ENCODE results near the gene MICAL1. TPM values are rescaled to one million over a fixed set of nuclear protein-coding genes. Genes with fewer than 3 reads are reported as not detected.

Gene MICAL1
- total RNA-seq, 1 experiment from 2014 or later = 11.7 TPM

GRCh38 chr6:109434456-109434855 is 21.1 kb downstream of the MICAL1 start:
- intact Hi-C loops (cut with micrococcal nuclease; ENCODE audit: unreplicated experiment) = no loop called here
- CTCF ChIA-PET = no interaction called here
- no TSS peak for BruUV-seq (replicated peaks)

GRCh38 chr6:109429496-109429895 is 26.1 kb downstream of the MICAL1 start:
- no peak overlapping the region for H3K4me3 ChIP-seq (ENCODE audit: low read depth, low read length)
- H3K4me1 ChIP-seq = peaks cover under 1% of the 10 kb centered on the region; the same call in 1 of the 2 replicates
- peaks cover 5% of the 10 kb centered on the region for H3K36me3 Mint-ChIP-seq (ENCODE audit: insufficient read depth, unreplicated experiment)
- no peaks in the 10 kb centered on the region for H3K27me3 Mint-ChIP-seq (ENCODE audit: insufficient read depth, unreplicated experiment)
- no peak for DNase-seq
- H3K27me3 ChIP-seq (replicated peaks; ENCODE audit: control insufficient read depth, insufficient read depth, low read length) = no peaks in the 10 kb centered on the region
- ChIA-PET CTCF (no interaction called here), POLR2A (no interaction called here)
- TF ChIP-seq CTCF (IDR thresholded peaks at IDR 0.05; ENCODE audit: insufficient read depth in 1 of 2, low read depth in 1 of 2, low read length in 1 of 2, severe bottlenecking in 1 of 2, unreplicated experiment in 1 of 2) = no peak
- peaks cover 5% of the 10 kb centered on the region for H3K4me1 Mint-ChIP-seq (ENCODE audit: low read depth, unreplicated experiment)
- no TSS peak for BruUV-seq (replicated peaks)
- no peak overlapping the region for H3K4me3 Mint-ChIP-seq (ENCODE audit: unreplicated experiment)
- no peaks in the 10 kb centered on the region for H3K9me3 Mint-ChIP-seq (ENCODE audit: unreplicated experiment)
- no peak overlapping the region for H3K27ac Mint-ChIP-seq (ENCODE audit: unreplicated experiment)
- no peaks in the 10 kb centered on the region for H3K9me3 ChIP-seq
- no peaks in the 10 kb centered on the region for H3K36me3 ChIP-seq (ENCODE audit: control insufficient read depth, insufficient read depth, low read length)
- intact Hi-C loops (cut with micrococcal nuclease; ENCODE audit: unreplicated experiment) = no loop called here

More at GRCh38 chr6:109434456-109434855, 21.1 kb downstream of the MICAL1 start:
- H3K9me3 ChIP-seq = no peaks in the 10 kb centered on the region
- no peaks in the 10 kb centered on the region for H3K4me1 ChIP-seq
- H3K27ac Mint-ChIP-seq (ENCODE audit: unreplicated experiment) = no peak overlapping the region
- POLR2A ChIA-PET = no interaction called here
- H3K4me3 ChIP-seq (ENCODE audit: low read depth, low read length) = no peak overlapping the region
- DNase-seq = no peak
- no peaks in the 10 kb centered on the region for H3K4me1 Mint-ChIP-seq (ENCODE audit: low read depth, unreplicated experiment)
- no peaks in the 10 kb centered on the region for H3K27me3 Mint-ChIP-seq (ENCODE audit: insufficient read depth, unreplicated experiment)
- H3K4me3 Mint-ChIP-seq (ENCODE audit: unreplicated experiment) = no peak overlapping the region
- no peak for TF ChIP-seq CTCF (IDR thresholded peaks at IDR 0.05; ENCODE audit: insufficient read depth in 1 of 2, low read depth in 1 of 2, low read length in 1 of 2, severe bottlenecking in 1 of 2, unreplicated experiment in 1 of 2)
- no peaks in the 10 kb centered on the region for H3K9me3 Mint-ChIP-seq (ENCODE audit: unreplicated experiment)
- H3K36me3 Mint-ChIP-seq (ENCODE audit: insufficient read depth, unreplicated experiment) = peaks cover 5% of the 10 kb centered on the region
- H3K36me3 ChIP-seq (ENCODE audit: control insufficient read depth, insufficient read depth, low read length) = no peaks in the 10 kb centered on the region
- no peaks in the 10 kb centered on the region for H3K27me3 ChIP-seq (replicated peaks; ENCODE audit: control insufficient read depth, insufficient read depth, low read length)

- no peaks in the 10 kb centered on the region for H3K27me3 Mint-ChIP-seq (ENCODE audit: insufficient read depth, unreplicated experiment)
- Histone ChIP-seq H3K27me3 (replicated peaks; ENCODE audit: control insufficient read depth, insufficient read depth, low read length) (no peaks in the 10 kb centered on the region), H3K36me3 (ENCODE audit: control insufficient read depth, insufficient read depth, low read length) (no peaks in the 10 kb centered on the region), H3K4me1 (peaks cover 5% of the 10 kb centered on the region; the same call in 1 of the 2 replicates), H3K4me3 (ENCODE audit: low read depth, low read length) (no peak overlapping the region), H3K9me3 (no peaks in the 10 kb centered on the region)
- CTCF ChIA-PET = no interaction called here
- peaks cover 10% of the 10 kb centered on the region for H3K4me1 Mint-ChIP-seq (ENCODE audit: low read depth, unreplicated experiment)
- no TSS peak for BruUV-seq (replicated peaks)
- H3K9me3 Mint-ChIP-seq (ENCODE audit: unreplicated experiment) = no peaks in the 10 kb centered on the region
- TF ChIP-seq CTCF (IDR thresholded peaks at IDR 0.05; ENCODE audit: insufficient read depth in 1 of 2, low read depth in 1 of 2, low read length in 1 of 2, severe bottlenecking in 1 of 2, unreplicated experiment in 1 of 2) = no peak
- no peak overlapping the region for H3K4me3 Mint-ChIP-seq (ENCODE audit: unreplicated experiment)
- H3K27ac Mint-ChIP-seq (ENCODE audit: unreplicated experiment) = no peak overlapping the region
- POLR2A ChIA-PET = no interaction called here
- DNase-seq = no peak
- intact Hi-C loops (cut with micrococcal nuclease; ENCODE audit: unreplicated experiment) = no loop called here
- peaks cover 5% of the 10 kb centered on the region for H3K36me3 Mint-ChIP-seq (ENCODE audit: insufficient read depth, unreplicated experiment)
Observed at GRCh38 chr6:109428889-109429477, 26.6 kb downstream of the MICAL1 start.
